Measurements from ENCODE around the gene JARID2.

GRCh38 chr6:15506066-15506465, 260.2 kb downstream of the JARID2 start:
- TF ChIP-seq, protein P1, sequence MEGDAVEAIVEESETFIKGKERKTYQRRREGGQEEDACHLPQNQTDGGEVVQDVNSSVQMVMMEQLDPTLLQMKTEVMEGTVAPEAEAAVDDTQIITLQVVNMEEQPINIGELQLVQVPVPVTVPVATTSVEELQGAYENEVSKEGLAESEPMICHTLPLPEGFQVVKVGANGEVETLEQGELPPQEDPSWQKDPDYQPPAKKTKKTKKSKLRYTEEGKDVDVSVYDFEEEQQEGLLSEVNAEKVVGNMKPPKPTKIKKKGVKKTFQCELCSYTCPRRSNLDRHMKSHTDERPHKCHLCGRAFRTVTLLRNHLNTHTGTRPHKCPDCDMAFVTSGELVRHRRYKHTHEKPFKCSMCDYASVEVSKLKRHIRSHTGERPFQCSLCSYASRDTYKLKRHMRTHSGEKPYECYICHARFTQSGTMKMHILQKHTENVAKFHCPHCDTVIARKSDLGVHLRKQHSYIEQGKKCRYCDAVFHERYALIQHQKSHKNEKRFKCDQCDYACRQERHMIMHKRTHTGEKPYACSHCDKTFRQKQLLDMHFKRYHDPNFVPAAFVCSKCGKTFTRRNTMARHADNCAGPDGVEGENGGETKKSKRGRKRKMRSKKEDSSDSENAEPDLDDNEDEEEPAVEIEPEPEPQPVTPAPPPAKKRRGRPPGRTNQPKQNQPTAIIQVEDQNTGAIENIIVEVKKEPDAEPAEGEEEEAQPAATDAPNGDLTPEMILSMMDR (IDR thresholded peaks at IDR 0.05): no peak
- TF ChIP-seq POLR2AphosphoS5 (IDR thresholded peaks at IDR 0.05; ENCODE audit: low read depth, low read length) (no peak), TCF7L2 (IDR thresholded peaks at IDR 0.05; ENCODE audit: low read depth, low read length) (no peak)
- TF ChIP-seq, protein P2, sequence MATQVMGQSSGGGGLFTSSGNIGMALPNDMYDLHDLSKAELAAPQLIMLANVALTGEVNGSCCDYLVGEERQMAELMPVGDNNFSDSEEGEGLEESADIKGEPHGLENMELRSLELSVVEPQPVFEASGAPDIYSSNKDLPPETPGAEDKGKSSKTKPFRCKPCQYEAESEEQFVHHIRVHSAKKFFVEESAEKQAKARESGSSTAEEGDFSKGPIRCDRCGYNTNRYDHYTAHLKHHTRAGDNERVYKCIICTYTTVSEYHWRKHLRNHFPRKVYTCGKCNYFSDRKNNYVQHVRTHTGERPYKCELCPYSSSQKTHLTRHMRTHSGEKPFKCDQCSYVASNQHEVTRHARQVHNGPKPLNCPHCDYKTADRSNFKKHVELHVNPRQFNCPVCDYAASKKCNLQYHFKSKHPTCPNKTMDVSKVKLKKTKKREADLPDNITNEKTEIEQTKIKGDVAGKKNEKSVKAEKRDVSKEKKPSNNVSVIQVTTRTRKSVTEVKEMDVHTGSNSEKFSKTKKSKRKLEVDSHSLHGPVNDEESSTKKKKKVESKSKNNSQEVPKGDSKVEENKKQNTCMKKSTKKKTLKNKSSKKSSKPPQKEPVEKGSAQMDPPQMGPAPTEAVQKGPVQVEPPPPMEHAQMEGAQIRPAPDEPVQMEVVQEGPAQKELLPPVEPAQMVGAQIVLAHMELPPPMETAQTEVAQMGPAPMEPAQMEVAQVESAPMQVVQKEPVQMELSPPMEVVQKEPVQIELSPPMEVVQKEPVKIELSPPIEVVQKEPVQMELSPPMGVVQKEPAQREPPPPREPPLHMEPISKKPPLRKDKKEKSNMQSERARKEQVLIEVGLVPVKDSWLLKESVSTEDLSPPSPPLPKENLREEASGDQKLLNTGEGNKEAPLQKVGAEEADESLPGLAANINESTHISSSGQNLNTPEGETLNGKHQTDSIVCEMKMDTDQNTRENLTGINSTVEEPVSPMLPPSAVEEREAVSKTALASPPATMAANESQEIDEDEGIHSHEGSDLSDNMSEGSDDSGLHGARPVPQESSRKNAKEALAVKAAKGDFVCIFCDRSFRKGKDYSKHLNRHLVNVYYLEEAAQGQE (IDR thresholded peaks at IDR 0.05; ENCODE audit: insufficient read depth in 1 of 2, low read depth in 2 of 2, low read length in 1 of 2): no peak
